Measurements from ENCODE around the gene CPNE4. TPM values are rescaled to one million over a fixed set of nuclear protein-coding genes. Genes with fewer than 3 reads are reported as not detected.
A peak's percentile ranks its signal among the peaks of the same experiment; 100 is the strongest.

Gene CPNE4
- total RNA-seq, 1 experiment from 2014 or later = 0.41 TPM

- no peaks in the 10 kb centered on the region for H3K9me3 Mint-ChIP-seq (ENCODE audit: unreplicated experiment)
- peak; percentile 21 to 39 for DNase-seq
- H3K9me3 ChIP-seq = no peaks in the 10 kb centered on the region
- intact Hi-C loops (cut with micrococcal nuclease; ENCODE audit: unreplicated experiment) = loop anchor here (1.0 to 10.0 kb wide), 2 partner anchors 114 to 623 kb away; no protein-coding TSS in a partner anchor
- ChIA-PET CTCF (no interaction called here), POLR2A (no interaction called here)
- H3K36me3 Mint-ChIP-seq (ENCODE audit: insufficient read depth, unreplicated experiment) = no peaks in the 10 kb centered on the region
- no TSS peak for BruUV-seq (replicated peaks)
- TF ChIP-seq, protein P1, sequence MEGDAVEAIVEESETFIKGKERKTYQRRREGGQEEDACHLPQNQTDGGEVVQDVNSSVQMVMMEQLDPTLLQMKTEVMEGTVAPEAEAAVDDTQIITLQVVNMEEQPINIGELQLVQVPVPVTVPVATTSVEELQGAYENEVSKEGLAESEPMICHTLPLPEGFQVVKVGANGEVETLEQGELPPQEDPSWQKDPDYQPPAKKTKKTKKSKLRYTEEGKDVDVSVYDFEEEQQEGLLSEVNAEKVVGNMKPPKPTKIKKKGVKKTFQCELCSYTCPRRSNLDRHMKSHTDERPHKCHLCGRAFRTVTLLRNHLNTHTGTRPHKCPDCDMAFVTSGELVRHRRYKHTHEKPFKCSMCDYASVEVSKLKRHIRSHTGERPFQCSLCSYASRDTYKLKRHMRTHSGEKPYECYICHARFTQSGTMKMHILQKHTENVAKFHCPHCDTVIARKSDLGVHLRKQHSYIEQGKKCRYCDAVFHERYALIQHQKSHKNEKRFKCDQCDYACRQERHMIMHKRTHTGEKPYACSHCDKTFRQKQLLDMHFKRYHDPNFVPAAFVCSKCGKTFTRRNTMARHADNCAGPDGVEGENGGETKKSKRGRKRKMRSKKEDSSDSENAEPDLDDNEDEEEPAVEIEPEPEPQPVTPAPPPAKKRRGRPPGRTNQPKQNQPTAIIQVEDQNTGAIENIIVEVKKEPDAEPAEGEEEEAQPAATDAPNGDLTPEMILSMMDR (IDR thresholded peaks at IDR 0.05; ENCODE audit: insufficient read depth in 1 of 2, low read depth in 1 of 2, low read length in 1 of 2, severe bottlenecking in 1 of 2, unreplicated experiment in 1 of 2) = peak in 1 of 2 experiments; percentile 51
- H3K4me3 Mint-ChIP-seq (ENCODE audit: unreplicated experiment) = no peak overlapping the region
- no peaks in the 10 kb centered on the region for H3K4me1 Mint-ChIP-seq (ENCODE audit: low read depth, unreplicated experiment)
- peaks cover 13% of the 10 kb centered on the region for H3K27me3 Mint-ChIP-seq (ENCODE audit: insufficient read depth, unreplicated experiment)
- H3K4me1 ChIP-seq = no peaks in the 10 kb centered on the region
- H3K36me3 ChIP-seq (ENCODE audit: control insufficient read depth, insufficient read depth, low read length) = no peaks in the 10 kb centered on the region
- no peak overlapping the region for H3K27ac Mint-ChIP-seq (ENCODE audit: unreplicated experiment)
- H3K4me3 ChIP-seq (ENCODE audit: low read depth, low read length) = no peak overlapping the region
- H3K27me3 ChIP-seq (replicated peaks; ENCODE audit: control insufficient read depth, insufficient read depth, low read length) = no peaks in the 10 kb centered on the region
Observed at GRCh38 chr3:131658115-131658514, 376.7 kb downstream of the CPNE4 start.

- H3K4me3 Mint-ChIP-seq (ENCODE audit: unreplicated experiment) = no peak overlapping the region
- peaks cover 11% of the 10 kb centered on the region for H3K27me3 Mint-ChIP-seq (ENCODE audit: insufficient read depth, unreplicated experiment)
- BruUV-seq (replicated peaks) = no TSS peak
- no peaks in the 10 kb centered on the region for H3K27me3 ChIP-seq (replicated peaks; ENCODE audit: control insufficient read depth, insufficient read depth, low read length)
- ChIA-PET POLR2A (no interaction called here), CTCF (no interaction called here)
- H3K36me3 ChIP-seq (ENCODE audit: control insufficient read depth, insufficient read depth, low read length) = no peaks in the 10 kb centered on the region
- DNase-seq = no peak
- no peaks in the 10 kb centered on the region for H3K9me3 Mint-ChIP-seq (ENCODE audit: unreplicated experiment)
- no peaks in the 10 kb centered on the region for H3K4me1 ChIP-seq
- H3K27ac Mint-ChIP-seq (ENCODE audit: unreplicated experiment) = no peak overlapping the region
- no peaks in the 10 kb centered on the region for H3K9me3 ChIP-seq
- intact Hi-C loops (cut with micrococcal nuclease; ENCODE audit: unreplicated experiment) = loop anchor here (10.0 kb wide), 1 partner anchor 620 kb away; no protein-coding TSS in a partner anchor
- TF ChIP-seq, protein P1 (IDR thresholded peaks at IDR 0.05; ENCODE audit: insufficient read depth in 1 of 2, low read depth in 1 of 2, low read length in 1 of 2, severe bottlenecking in 1 of 2, unreplicated experiment in 1 of 2) = no peak
- H3K36me3 Mint-ChIP-seq (ENCODE audit: insufficient read depth, unreplicated experiment) = no peaks in the 10 kb centered on the region
- H3K4me3 ChIP-seq (ENCODE audit: low read depth, low read length) = no peak overlapping the region
- no peaks in the 10 kb centered on the region for H3K4me1 Mint-ChIP-seq (ENCODE audit: low read depth, unreplicated experiment)
Observed at GRCh38 chr3:131655070-131655690, 379.6 kb downstream of the CPNE4 start.

DNA sequence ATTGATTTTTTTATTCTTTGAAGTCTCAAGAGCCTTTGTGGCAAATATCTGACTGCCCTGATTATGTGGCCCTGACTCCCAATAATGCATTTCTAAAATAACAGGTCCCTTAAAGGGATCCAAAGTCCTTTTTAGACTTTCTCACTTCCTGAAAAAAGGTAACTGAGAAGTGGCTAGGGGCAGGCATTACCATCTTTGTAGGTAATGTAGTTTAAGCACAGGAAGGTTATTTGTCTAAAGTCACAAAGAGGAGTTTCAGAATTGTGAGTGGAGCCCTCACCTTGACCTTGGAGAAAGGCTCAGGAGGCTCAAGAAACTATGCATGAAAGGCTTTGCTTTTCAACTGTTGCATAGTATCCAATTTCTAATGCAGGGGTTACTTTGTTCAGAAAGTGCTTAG is 389.2 kb downstream of the CPNE4 start:
- intact Hi-C loops (cut with micrococcal nuclease; ENCODE audit: unreplicated experiment) = no loop called here
- POLR2A ChIA-PET = no interaction called here
- no TSS peak for BruUV-seq (replicated peaks)
- peaks cover 8% of the 10 kb centered on the region for H3K27me3 Mint-ChIP-seq (ENCODE audit: insufficient read depth, unreplicated experiment)
- no peaks in the 10 kb centered on the region for H3K9me3 Mint-ChIP-seq (ENCODE audit: unreplicated experiment)
- no peaks in the 10 kb centered on the region for H3K27me3 ChIP-seq (replicated peaks; ENCODE audit: control insufficient read depth, insufficient read depth, low read length)
- no peaks in the 10 kb centered on the region for H3K9me3 ChIP-seq
- no peak for DNase-seq
- TF ChIP-seq, protein P1 (IDR thresholded peaks at IDR 0.05; ENCODE audit: insufficient read depth in 1 of 2, low read depth in 1 of 2, low read length in 1 of 2, severe bottlenecking in 1 of 2, unreplicated experiment in 1 of 2) = no peak
- no peak overlapping the region for H3K27ac Mint-ChIP-seq (ENCODE audit: unreplicated experiment)
- no peaks in the 10 kb centered on the region for H3K36me3 Mint-ChIP-seq (ENCODE audit: insufficient read depth, unreplicated experiment)
- no peaks in the 10 kb centered on the region for H3K4me1 Mint-ChIP-seq (ENCODE audit: low read depth, unreplicated experiment)
- no peak overlapping the region for H3K4me3 Mint-ChIP-seq (ENCODE audit: unreplicated experiment)
- CTCF ChIA-PET = no interaction called here
- no peaks in the 10 kb centered on the region for H3K36me3 ChIP-seq (ENCODE audit: control insufficient read depth, insufficient read depth, low read length)
- H3K4me1 ChIP-seq = no peaks in the 10 kb centered on the region
- no peak overlapping the region for H3K4me3 ChIP-seq (ENCODE audit: low read depth, low read length)
